GM19035 (cell line): ENCODE measurements around the gene RAB4A.
"Not testable (repeated sequence)": the region's sequence is repeated elsewhere in the genome, so short reads cannot be mapped to it uniquely, and the experiment has no call there.

Source experiments
- ATAC-seq: cut with Tn5 transposase; IDR thresholded peaks from one replicate; pipeline ENCODE4 v1.9.1; 2021; ENCODE audit not compliant: unreplicated experiment

RAB4A gene

GRCh38 chr1:229271448-229272159, 693 bp downstream of the RAB4A start:
- ATAC-seq = peak; percentile 58

- ATAC-seq = no peak
Observed at GRCh38 chr1:229272164-229273158, 1.6 kb downstream of the RAB4A start.

- no peak for ATAC-seq
Observed at GRCh38 chr1:229273507-229274232, 2.8 kb downstream of the RAB4A start.

GRCh38 chr1:229275005-229275404, 4.1 kb downstream of the RAB4A start:
- ATAC-seq = no peak

- ATAC-seq = no peak
Observed at GRCh38 chr1:229278120-229278741, 7.3 kb downstream of the RAB4A start.

- ATAC-seq = no peak
Observed at GRCh38 chr1:229279242-229279641, 8.3 kb downstream of the RAB4A start.

GRCh38 chr1:229280037-229280828, 9.3 kb downstream of the RAB4A start:
- no peak for ATAC-seq

GRCh38 chr1:229280921-229281320, 10.0 kb downstream of the RAB4A start:
- ATAC-seq = no peak

- no peak for ATAC-seq
Observed at GRCh38 chr1:229281339-229281926, 10.5 kb downstream of the RAB4A start.

GRCh38 chr1:229282295-229282823, 11.4 kb downstream of the RAB4A start:
- ATAC-seq = no peak

- no peak for ATAC-seq
Observed at GRCh38 chr1:229283183-229283611, 12.3 kb downstream of the RAB4A start.

- no peak for ATAC-seq
Observed at GRCh38 chr1:229284887-229285286, 14.0 kb downstream of the RAB4A start.

GRCh38 chr1:229285440-229285839, 14.5 kb downstream of the RAB4A start:
- no peak for ATAC-seq

GRCh38 chr1:229286099-229286766, 15.3 kb downstream of the RAB4A start:
- ATAC-seq = no peak

- no peak for ATAC-seq
Observed at GRCh38 chr1:229287267-229287666, 16.4 kb downstream of the RAB4A start.

GRCh38 chr1:229288516-229288915, 17.6 kb downstream of the RAB4A start:
- ATAC-seq = no peak

GRCh38 chr1:229291686-229292085, 20.8 kb downstream of the RAB4A start:
- not testable (repeated sequence) for ATAC-seq

GRCh38 chr1:229293528-229294204, 22.8 kb downstream of the RAB4A start:
- ATAC-seq = no peak
